ENCODE data around the gene TBKBP1. TPM values are rescaled to one million over a fixed set of nuclear protein-coding genes. Genes with fewer than 3 reads are reported as not detected.

The TBKBP1 gene
- total and polyA plus RNA-seq, 9 of the 15 experiments (the other 6 are each of a cell fraction or from before 2014, with no cell fraction given) = 0.03 to 15.6 (median 6.8) TPM

- TF ChIP-seq MGA (IDR thresholded peaks at IDR 0.05) (peak; percentile 99), MTA1 (IDR thresholded peaks at IDR 0.05; ENCODE audit: borderline replicate concordance) (no peak), ERF (CRISPR knock-in tag; IDR thresholded peaks at IDR 0.05) (peak; percentile 69), CLOCK (CRISPR knock-in tag; IDR thresholded peaks at IDR 0.05; ENCODE audit: borderline replicate concordance) (no peak; the same call in 1 of the 2 replicates), AFF4 (CRISPR knock-in tag; IDR thresholded peaks at IDR 0.05) (peak; percentile 90; the same call in 1 of the 2 replicates), TAF9B (IDR thresholded peaks at IDR 0.05; ENCODE audit: partially characterized antibody) (peak; percentile 87), BRD4 (IDR thresholded peaks at IDR 0.05) (no peak), L3MBTL2 (IDR thresholded peaks at IDR 0.05) (peak; percentile 99)
Observed at GRCh38 chr17:47649153-47649971, 44.6 kb upstream of the TBKBP1 start, which contains the start of gene KPNB1 (continued).
